Transverse colon (tissue), 4 donors: ENCODE data around the gene HSPA8.

Experiments
- CTCF ChIP-seq, 5 experiments: fragments of 200-600 bp in 3 of 5; fragments of 450-650 bp in 2 of 5; sonication (generic) in 3 of 5; IDR thresholded peaks; 1 replicate in 2 of 5; 2 replicates in 3 of 5; pipeline ENCODE4 v1.5.1; 2016 to 2017; ENCODE audit warnings: antibody characterized with exemption in 5 of 5, inconsistent platforms in 3 of 5, mild to moderate bottlenecking in 2 of 5, moderate library complexity in 1 of 5
- POLR2A ChIP-seq: fragments of 450-650 bp; IDR thresholded peaks from one replicate; pipeline ENCODE4 v1.6.1; 2016; ENCODE audit warnings: antibody characterized with exemption, mild to moderate bottlenecking, moderate library complexity
- POLR2AphosphoS5 ChIP-seq, 3 donors: sonication (generic); formaldehyde crosslinking; IDR thresholded peaks; one replicate each; pipeline ENCODE4 v1.6.1; 2016; ENCODE audit warnings: antibody characterized with exemption in 3 of 3

- TF ChIP-seq POLR2A (no peak), POLR2AphosphoS5 (IDR thresholded peaks at IDR 0.05) (no peak), CTCF (IDR thresholded peaks at IDR 0.05) (no peak)
These were observed 16.8 kb downstream of the HSPA8 start for GRCh38 chr11:123045101-123045500.
